ENCODE data around the gene QSOX2.

The QSOX2 gene

GRCh38 chr9:136197084-136197875 lies 48.3 kb downstream of the QSOX2 start:
- H3K27ac Mint-ChIP-seq = peak overlapping the region in 1 of 2 donors; percentile 29
- H3K27me3 Mint-ChIP-seq = peaks cover 25 to 61% of the 10 kb centered on the region in 2 donors
- H3K4me1 Mint-ChIP-seq (ENCODE audit: low read depth in 2 of 2) = peaks cover 5 to 8% of the 10 kb centered on the region in 2 donors
- no peak for ATAC-seq (replicated peaks)
- H3K9me3 Mint-ChIP-seq = no peaks in the 10 kb centered on the region
- no peak for DNase-seq
- no peaks in the 10 kb centered on the region for H3K36me3 Mint-ChIP-seq (ENCODE audit: insufficient read depth)
- H3K4me3 Mint-ChIP-seq = no peak overlapping the region

DNA sequence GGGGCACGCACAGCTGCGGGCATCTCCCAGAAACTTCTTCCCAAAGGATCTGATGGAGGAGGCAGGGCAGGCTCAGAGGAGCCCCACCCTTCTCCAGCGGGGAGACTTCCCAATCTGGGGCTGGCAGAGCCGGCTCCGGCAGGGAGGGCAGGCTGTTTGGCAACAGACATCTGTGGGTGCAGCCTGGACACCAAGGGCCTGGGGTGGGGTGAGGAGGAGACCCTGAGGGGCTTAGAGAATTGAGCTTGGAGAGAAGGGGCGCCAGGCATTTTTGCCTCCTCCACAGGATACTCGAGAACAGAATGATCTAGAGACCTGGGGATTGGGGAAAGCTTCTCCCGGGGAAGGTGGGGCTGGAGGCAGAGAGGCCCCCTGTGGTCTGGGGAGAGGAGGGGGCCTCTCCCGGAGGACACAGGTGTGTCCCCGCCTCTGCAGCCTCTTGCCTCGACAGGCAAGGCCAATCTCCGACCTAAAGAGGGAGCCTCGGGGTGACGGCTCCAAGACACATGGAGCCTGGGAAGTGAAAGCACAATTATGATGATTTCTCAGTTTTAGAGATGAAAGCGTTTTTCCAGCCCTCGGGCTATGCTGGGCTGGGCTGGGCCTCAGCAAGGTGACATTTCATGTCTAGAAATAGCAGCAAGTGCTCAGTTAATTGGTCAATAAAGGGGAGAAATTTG lies 49.1 kb downstream of the QSOX2 start:
- ATAC-seq (replicated peaks) = no peak
- Mint-ChIP-seq H3K4me3 (no peak overlapping the region), H3K4me1 (ENCODE audit: low read depth in 2 of 2) (peaks cover 5 to 8% of the 10 kb centered on the region in 2 donors), H3K9me3 (no peaks in the 10 kb centered on the region), H3K27me3 (peaks cover 29 to 65% of the 10 kb centered on the region in 2 donors), H3K36me3 (ENCODE audit: insufficient read depth) (no peaks in the 10 kb centered on the region), H3K27ac (peak overlapping the region in 1 of 2 donors; percentile 29)
- DNase-seq = no peak

- no peaks in the 10 kb centered on the region for H3K36me3 Mint-ChIP-seq (ENCODE audit: insufficient read depth)
- H3K27me3 Mint-ChIP-seq = peaks cover 33 to 69% of the 10 kb centered on the region in 2 donors
- no peak for ATAC-seq (replicated peaks)
- DNase-seq = no peak
- H3K27ac Mint-ChIP-seq = no peak overlapping the region
- peaks cover 5 to 8% of the 10 kb centered on the region in 2 donors for H3K4me1 Mint-ChIP-seq (ENCODE audit: low read depth in 2 of 2)
- H3K9me3 Mint-ChIP-seq = no peaks in the 10 kb centered on the region
- no peak overlapping the region for H3K4me3 Mint-ChIP-seq
These were observed 51.1 kb downstream of the QSOX2 start for GRCh38 chr9:136194540-136194939.

DNA sequence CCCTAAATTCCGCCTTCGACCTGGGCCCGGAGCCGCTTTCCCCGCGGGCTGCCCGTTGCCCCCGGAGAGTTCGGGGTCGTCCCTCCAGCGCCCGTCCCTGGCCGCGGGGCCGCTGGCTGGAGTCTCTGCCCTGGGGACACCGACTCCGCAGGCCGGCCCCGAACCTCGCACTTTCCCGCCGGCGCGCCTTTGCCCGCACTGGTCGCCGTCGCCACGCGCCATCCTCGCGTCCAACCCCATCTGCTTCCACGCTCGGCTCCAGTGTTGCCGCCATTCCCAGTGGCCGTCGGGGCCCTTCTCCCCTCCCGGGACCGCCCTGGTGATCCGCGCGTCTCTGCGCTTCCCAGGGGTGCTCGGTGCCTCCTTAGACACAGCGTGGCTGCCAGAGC lies 51.7 kb downstream of the QSOX2 start:
- Mint-ChIP-seq H3K4me3 (no peak overlapping the region), H3K27me3 (peaks cover 33 to 75% of the 10 kb centered on the region in 2 donors)

GRCh38 chr9:136193127-136193890 lies 52.3 kb downstream of the QSOX2 start:
- Mint-ChIP-seq H3K4me3 (no peak overlapping the region), H3K4me1 (ENCODE audit: low read depth in 2 of 2) (peaks cover 5 to 8% of the 10 kb centered on the region in 2 donors), H3K27me3 (peaks cover 33 to 73% of the 10 kb centered on the region in 2 donors), H3K36me3 (ENCODE audit: insufficient read depth) (no peaks in the 10 kb centered on the region), H3K9me3 (no peaks in the 10 kb centered on the region), H3K27ac (no peak overlapping the region)
- DNase-seq (no peak), ATAC-seq (replicated peaks) (no peak)

More for the DNA sequence above, 51.7 kb downstream of the QSOX2 start:
- H3K27ac Mint-ChIP-seq = no peak overlapping the region
- H3K4me1 Mint-ChIP-seq (ENCODE audit: low read depth in 2 of 2) = peaks cover 5 to 8% of the 10 kb centered on the region in 2 donors
- no peak for DNase-seq
- H3K36me3 Mint-ChIP-seq (ENCODE audit: insufficient read depth) = no peaks in the 10 kb centered on the region
- no peaks in the 10 kb centered on the region for H3K9me3 Mint-ChIP-seq
- no peak for ATAC-seq (replicated peaks)

DNA sequence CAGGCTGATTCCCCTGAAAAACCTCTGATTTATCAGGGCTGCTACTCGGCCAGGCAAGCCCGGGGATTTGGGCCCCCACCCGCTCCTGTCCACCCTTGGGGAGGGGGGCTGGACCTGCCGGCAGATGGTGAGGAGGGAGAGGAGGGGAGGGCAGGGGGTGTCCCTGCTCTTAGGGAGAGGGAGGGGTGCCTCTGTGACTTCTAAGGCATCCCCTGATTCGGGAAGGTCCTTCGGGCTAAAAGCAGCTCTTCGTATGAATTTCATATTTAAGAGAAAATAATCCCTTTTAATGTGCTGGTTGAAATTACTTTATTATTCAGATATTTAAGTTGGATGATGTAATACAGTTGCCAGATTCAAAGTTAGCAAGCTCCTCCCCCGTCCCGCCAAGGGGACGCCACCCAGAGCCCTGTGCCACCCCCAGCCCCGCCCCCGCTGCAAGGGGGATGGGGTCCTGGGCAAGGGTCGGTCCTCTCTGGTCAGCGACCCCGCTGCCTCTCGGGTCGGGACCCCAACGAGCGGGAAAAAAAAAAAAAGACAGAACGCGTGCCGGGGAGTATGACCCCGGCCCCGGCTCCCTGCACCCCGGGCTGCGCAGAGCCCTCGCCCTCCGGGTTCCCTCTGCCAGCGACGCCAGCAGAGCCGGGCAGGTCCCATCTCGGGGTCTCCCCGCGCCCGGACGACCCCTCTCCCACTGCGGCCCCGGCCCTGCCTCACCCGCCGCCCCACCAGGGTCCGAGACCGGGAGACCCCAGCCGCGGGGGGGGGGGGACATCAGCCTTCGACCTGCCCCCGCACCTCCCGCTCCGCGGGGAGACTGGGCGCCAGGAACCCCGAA lies 53.1 kb downstream of the QSOX2 start:
- no peak for ATAC-seq (replicated peaks)
- H3K27ac Mint-ChIP-seq = no peak overlapping the region
- H3K27me3 Mint-ChIP-seq = peaks cover 39 to 73% of the 10 kb centered on the region in 2 donors
- H3K4me3 Mint-ChIP-seq = no peak overlapping the region
- no peaks in the 10 kb centered on the region for H3K9me3 Mint-ChIP-seq
- peaks cover 5 to 8% of the 10 kb centered on the region in 2 donors for H3K4me1 Mint-ChIP-seq (ENCODE audit: low read depth in 2 of 2)
- peaks cover 2% of the 10 kb centered on the region for H3K36me3 Mint-ChIP-seq (ENCODE audit: insufficient read depth)
- no peak for DNase-seq

- no peak for ATAC-seq (replicated peaks)
- no peak for DNase-seq
- H3K27me3 Mint-ChIP-seq = peaks cover 43 to 73% of the 10 kb centered on the region in 2 donors
- H3K4me3 Mint-ChIP-seq = no peak overlapping the region
- peaks cover 5 to 8% of the 10 kb centered on the region in 2 donors for H3K4me1 Mint-ChIP-seq (ENCODE audit: low read depth in 2 of 2)
- no peaks in the 10 kb centered on the region for H3K9me3 Mint-ChIP-seq
- H3K27ac Mint-ChIP-seq = peak overlapping the region in 1 of 2 donors; percentile 22
- peaks cover 2% of the 10 kb centered on the region for H3K36me3 Mint-ChIP-seq (ENCODE audit: insufficient read depth)
These were observed 53.7 kb downstream of the QSOX2 start for GRCh38 chr9:136191960-136192286.

GRCh38 chr9:136191099-136191959 lies 54.3 kb downstream of the QSOX2 start:
- no peak for DNase-seq
- Mint-ChIP-seq H3K9me3 (no peaks in the 10 kb centered on the region), H3K27ac (peak overlapping the region in 1 of 2 donors; percentile 22), H3K27me3 (peaks cover 43 to 73% of the 10 kb centered on the region in 2 donors), H3K4me1 (ENCODE audit: low read depth in 2 of 2) (peaks cover 0 to 3% of the 10 kb centered on the region in 2 donors), H3K4me3 (no peak overlapping the region), H3K36me3 (ENCODE audit: insufficient read depth) (peaks cover 2% of the 10 kb centered on the region)
- ATAC-seq (replicated peaks) = no peak

- H3K27ac Mint-ChIP-seq = no peak overlapping the region
These were observed 55.0 kb downstream of the QSOX2 start for GRCh38 chr9:136190656-136191055.

DNA sequence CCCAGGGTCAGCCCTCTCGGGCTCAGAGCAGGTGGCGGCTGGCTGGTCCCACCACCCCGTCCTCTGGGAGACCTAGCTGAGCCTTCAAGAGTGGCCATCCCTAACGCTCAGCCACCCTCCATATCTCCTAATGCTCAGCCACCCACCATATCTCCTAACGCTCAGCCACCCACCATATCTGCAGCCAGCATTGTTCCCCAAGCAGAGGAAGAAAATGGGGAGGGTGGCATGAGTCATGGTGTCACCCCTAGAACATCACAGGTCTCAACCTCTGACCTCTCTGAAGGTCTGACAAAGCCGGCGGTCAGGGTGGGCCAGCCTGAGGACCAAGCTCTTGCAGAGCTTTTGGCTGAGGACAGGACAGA lies 55.4 kb downstream of the QSOX2 start:
- Mint-ChIP-seq H3K9me3 (no peaks in the 10 kb centered on the region), H3K27ac (no peak overlapping the region), H3K27me3 (peaks cover 42 to 70% of the 10 kb centered on the region in 2 donors), H3K36me3 (ENCODE audit: insufficient read depth) (peaks cover 2% of the 10 kb centered on the region), H3K4me1 (ENCODE audit: low read depth in 2 of 2) (no peaks in the 10 kb centered on the region), H3K4me3 (no peak overlapping the region)
- DNase-seq (no peak), ATAC-seq (replicated peaks) (no peak)

More at GRCh38 chr9:136190656-136191055, 55.0 kb downstream of the QSOX2 start:
- no peaks in the 10 kb centered on the region for H3K9me3 Mint-ChIP-seq
- peaks cover 40 to 70% of the 10 kb centered on the region in 2 donors for H3K27me3 Mint-ChIP-seq
- H3K4me1 Mint-ChIP-seq (ENCODE audit: low read depth in 2 of 2) = no peaks in the 10 kb centered on the region
- H3K4me3 Mint-ChIP-seq = no peak overlapping the region
- ATAC-seq (replicated peaks) = no peak
- peaks cover 2% of the 10 kb centered on the region for H3K36me3 Mint-ChIP-seq (ENCODE audit: insufficient read depth)
- DNase-seq = no peak

DNA sequence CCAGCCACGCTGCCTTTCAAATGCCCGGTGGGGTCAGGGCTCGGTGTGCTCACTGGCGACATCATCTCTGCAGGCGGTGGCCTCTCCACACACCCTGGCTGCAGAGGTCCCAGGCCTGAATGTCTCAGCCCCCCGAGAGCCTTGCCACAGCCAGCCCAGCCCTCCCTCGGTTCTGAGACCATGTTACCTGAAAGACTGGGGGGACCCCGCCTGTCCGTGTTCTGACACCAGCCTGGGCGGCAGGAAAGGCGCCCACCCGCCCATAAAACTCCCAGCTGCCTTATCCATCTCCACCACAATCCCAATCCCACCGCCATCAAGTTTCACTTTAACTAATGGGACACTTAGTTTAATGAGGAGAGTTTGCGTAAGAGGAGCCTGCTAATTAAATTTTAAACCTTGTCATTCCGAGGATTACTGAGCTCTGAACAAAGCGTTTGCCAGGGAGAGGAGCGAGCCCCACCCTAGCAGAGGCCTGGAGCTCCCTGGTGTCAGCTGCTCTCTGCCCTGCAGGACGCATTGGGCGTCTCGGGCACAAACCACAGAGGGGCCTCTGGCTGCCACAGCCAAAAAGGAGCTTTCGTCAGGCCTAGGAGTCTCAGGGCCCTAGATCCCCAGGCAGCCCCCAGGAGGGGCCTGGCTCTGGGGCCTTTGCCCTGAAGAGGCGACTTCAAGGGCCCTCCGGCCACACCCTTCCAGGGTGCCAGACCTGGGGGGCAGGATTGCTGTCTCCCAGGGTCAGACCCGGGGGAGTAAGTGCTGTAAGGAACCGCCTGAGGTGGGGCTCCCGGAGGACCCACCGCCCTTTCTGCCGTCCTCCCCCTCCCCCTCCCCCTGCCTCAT lies 56.0 kb downstream of the QSOX2 start:
- no peaks in the 10 kb centered on the region for H3K9me3 Mint-ChIP-seq
- H3K4me1 Mint-ChIP-seq (ENCODE audit: low read depth in 2 of 2) = no peaks in the 10 kb centered on the region
- peaks cover 2% of the 10 kb centered on the region for H3K36me3 Mint-ChIP-seq (ENCODE audit: insufficient read depth)
- H3K27ac Mint-ChIP-seq = no peak overlapping the region
- no peak for DNase-seq
- H3K4me3 Mint-ChIP-seq = no peak overlapping the region
- no peak for ATAC-seq (replicated peaks)
- peaks cover 48 to 70% of the 10 kb centered on the region in 2 donors for H3K27me3 Mint-ChIP-seq
